ENCODE measurements around the gene C2CD5.

The C2CD5 gene

GRCh38 chr12:22543246-22544037, 900 bp downstream of the C2CD5 start:
- peak; percentile 73 to 82 for DNase-seq

GRCh38 chr12:22541496-22542155, 2.7 kb downstream of the C2CD5 start:
- DNase-seq, result no peak

More at GRCh38 chr12:22543246-22544037, 900 bp downstream of the C2CD5 start:
- TF ChIP-seq GATA1 (IDR thresholded peaks at IDR 0.05; ENCODE audit: low read depth, low read length) (no peak), POLR2A (IDR thresholded peaks at IDR 0.05; ENCODE audit: low read length) (no peak)

GRCh38 chr12:22539055-22539454, 5.3 kb downstream of the C2CD5 start:
- no peak for DNase-seq
- no peak for TF ChIP-seq POLR2A (IDR thresholded peaks at IDR 0.05; ENCODE audit: low read length)
- TF ChIP-seq GATA1 (IDR thresholded peaks at IDR 0.05; ENCODE audit: low read depth, low read length), result no peak

More at GRCh38 chr12:22541496-22542155, 2.7 kb downstream of the C2CD5 start:
- TF ChIP-seq GATA1 (IDR thresholded peaks at IDR 0.05; ENCODE audit: low read depth, low read length) (no peak), POLR2A (IDR thresholded peaks at IDR 0.05; ENCODE audit: low read length) (no peak)

- TF ChIP-seq GATA1 (IDR thresholded peaks at IDR 0.05; ENCODE audit: low read depth, low read length), result no peak
- no peak for TF ChIP-seq POLR2A (IDR thresholded peaks at IDR 0.05; ENCODE audit: low read length)
- no peak for DNase-seq
These were observed 6.0 kb downstream of the C2CD5 start for GRCh38 chr12:22538311-22538710.

- DNase-seq, result no peak
- no peak for TF ChIP-seq GATA1 (IDR thresholded peaks at IDR 0.05; ENCODE audit: low read depth, low read length)
- no peak for TF ChIP-seq POLR2A (IDR thresholded peaks at IDR 0.05; ENCODE audit: low read length)
These were observed 7.3 kb downstream of the C2CD5 start for GRCh38 chr12:22536971-22537544.

- TF ChIP-seq GATA1 (IDR thresholded peaks at IDR 0.05; ENCODE audit: low read depth, low read length) (no peak), POLR2A (IDR thresholded peaks at IDR 0.05; ENCODE audit: low read length) (no peak)
- DNase-seq, result no peak
These were observed 7.9 kb downstream of the C2CD5 start for GRCh38 chr12:22536346-22536945.

- TF ChIP-seq GATA1 (IDR thresholded peaks at IDR 0.05; ENCODE audit: low read depth, low read length), result no peak
- no peak for DNase-seq
These were observed 8.9 kb downstream of the C2CD5 start for GRCh38 chr12:22535478-22535877.

- TF ChIP-seq GATA1 (IDR thresholded peaks at IDR 0.05; ENCODE audit: low read depth, low read length) (no peak), POLR2A (IDR thresholded peaks at IDR 0.05; ENCODE audit: low read length) (no peak)
- no peak for DNase-seq
These were observed 9.3 kb downstream of the C2CD5 start for GRCh38 chr12:22535038-22535437.

GRCh38 chr12:22533155-22533554, 11.2 kb downstream of the C2CD5 start:
- no peak for DNase-seq
- TF ChIP-seq GATA1 (IDR thresholded peaks at IDR 0.05; ENCODE audit: low read depth, low read length) (no peak), POLR2A (IDR thresholded peaks at IDR 0.05; ENCODE audit: low read length) (no peak)

GRCh38 chr12:22532317-22532716, 12.0 kb downstream of the C2CD5 start:
- TF ChIP-seq GATA1 (IDR thresholded peaks at IDR 0.05; ENCODE audit: low read depth, low read length), result no peak
- no peak for TF ChIP-seq POLR2A (IDR thresholded peaks at IDR 0.05; ENCODE audit: low read length)
- no peak for DNase-seq

GRCh38 chr12:22531205-22531604, 13.1 kb downstream of the C2CD5 start:
- TF ChIP-seq GATA1 (IDR thresholded peaks at IDR 0.05; ENCODE audit: low read depth, low read length) (no peak), POLR2A (IDR thresholded peaks at IDR 0.05; ENCODE audit: low read length) (no peak)
- no peak for DNase-seq

GRCh38 chr12:22529281-22530060, 14.9 kb downstream of the C2CD5 start:
- TF ChIP-seq GATA1 (IDR thresholded peaks at IDR 0.05; ENCODE audit: low read depth, low read length), result no peak
- no peak for TF ChIP-seq POLR2A (IDR thresholded peaks at IDR 0.05; ENCODE audit: low read length)
- DNase-seq, result peak; percentile 42 to 46

GRCh38 chr12:22527999-22528398, 16.3 kb downstream of the C2CD5 start:
- TF ChIP-seq POLR2A (IDR thresholded peaks at IDR 0.05; ENCODE audit: low read length), result no peak
- no peak for TF ChIP-seq GATA1 (IDR thresholded peaks at IDR 0.05; ENCODE audit: low read depth, low read length)

More at GRCh38 chr12:22527999-22528398, 16.3 kb downstream of the C2CD5 start:
- no peak for DNase-seq
